Neural progenitor cell (in vitro differentiated cells): ENCODE measurements around the gene SLC26A2. TPM values are rescaled to one million over a fixed set of nuclear protein-coding genes. Genes with fewer than 3 reads are reported as not detected.

Experiments
- DNase-seq: peaks from one replicate; pipeline ENCODE4 v3.0.0-alpha.2; 2016; ENCODE audit warnings: low spot score
- H2AFZ ChIP-seq: fragments of 200-600 bp; sonication (generic); replicated peaks from 2 replicates; pipeline ENCODE4 v1.6.1; 2016; ENCODE audit warnings: antibody characterized with exemption
- H3F3A ChIP-seq: fragments of 200-600 bp; sonication (generic); 2 replicates; pipeline ENCODE4 v1.6.1; 2016; ENCODE audit warnings: antibody characterized with exemption, low read depth
- H3K27ac ChIP-seq: fragments of 200-600 bp; sonication (generic); 2 replicates; pipeline ENCODE4 v1.5.1; 2016; ENCODE audit warnings: mild to moderate bottlenecking
- H3K27me3 ChIP-seq: fragments of 200-600 bp; sonication (generic); 2 replicates; pipeline ENCODE4 v1.6.1; 2016; ENCODE audit warnings: mild to moderate bottlenecking, moderate library complexity
- H3K36me3 ChIP-seq: fragments of 200-600 bp; sonication (generic); 2 replicates; pipeline ENCODE4 v1.5.1; 2016
- H3K4me1 ChIP-seq: fragments of 200-600 bp; sonication (generic); 2 replicates; pipeline ENCODE4 v1.6.1; 2016; ENCODE audit warnings: mixed run types
- H3K4me2 ChIP-seq: fragments of 200-600 bp; sonication (generic); 2 replicates; pipeline ENCODE4 v1.6.1; 2016
- H3K4me3 ChIP-seq: fragments of 200-600 bp; sonication (generic); 2 replicates; pipeline ENCODE4 v1.5.1; 2016
- H3K79me2 ChIP-seq: fragments of 200-600 bp; sonication (generic); 2 replicates; pipeline ENCODE4 v1.6.1; 2016; ENCODE audit warnings: low read depth
- H3K9ac ChIP-seq: fragments of 200-600 bp; sonication (generic); 2 replicates; pipeline ENCODE4 v1.6.1; 2016
- H3K9me3 ChIP-seq: fragments of 200-600 bp; sonication (generic); 2 replicates; pipeline ENCODE4 v1.5.1; 2016; ENCODE audit warnings: low read depth
- H4K20me1 ChIP-seq: fragments of 200-600 bp; sonication (generic); 2 replicates; pipeline ENCODE4 v1.6.1; 2016; ENCODE audit warnings: low read depth
- H3K27ac Mint-ChIP-seq: 3 replicates; pipeline ENCODE4 v1.8.0; 2021; ENCODE audit warnings: mixed read lengths
- H3K27me3 Mint-ChIP-seq: 2 replicates; pipeline ENCODE4 v1.8.0; 2022; ENCODE audit warnings: low read depth, mild to moderate bottlenecking, inconsistent platforms, moderate library complexity, mixed read lengths; ENCODE audit not compliant: insufficient read depth
- H3K36me3 Mint-ChIP-seq: 3 replicates; pipeline ENCODE4 v1.8.0; 2021; ENCODE audit warnings: mixed read lengths
- H3K4me1 Mint-ChIP-seq: 3 replicates; pipeline ENCODE4 v1.8.0; 2021; ENCODE audit warnings: mixed read lengths
- H3K4me3 Mint-ChIP-seq: 3 replicates; pipeline ENCODE4 v1.8.0; 2021; ENCODE audit warnings: mild to moderate bottlenecking, moderate library complexity, mixed read lengths
- H3K9me3 Mint-ChIP-seq: 3 replicates; pipeline ENCODE4 v1.8.0; 2020; ENCODE audit warnings: mixed read lengths
- EZH2 ChIP-seq: fragments of 200-600 bp; sonication (generic); IDR thresholded peaks from 2 replicates; pipeline ENCODE4 v1.6.1; 2017; ENCODE audit warnings: antibody characterized with exemption, mild to moderate bottlenecking, moderate library complexity
- EZH2phosphoT487 ChIP-seq: fragments of 200-600 bp; sonication (generic); IDR thresholded peaks from 2 replicates; pipeline ENCODE4 v1.6.1; 2017; ENCODE audit warnings: antibody characterized with exemption
- total RNA-seq: library from RNA; depleted of rRNA; stranded (reverse); fragments of >200 nt; gene quantifications from 2 replicates; pipeline ENCODE4 v1.2.3, GENCODE V29; 2015; ENCODE audit warnings: low replicate concordance
- TF ChIP-seq, protein P1 (sequence below): fragments of 200-600 bp; sonication (generic); IDR thresholded peaks from 2 replicates; pipeline ENCODE4 v1.5.1; 2017; ENCODE audit warnings: antibody characterized with exemption, mild to moderate bottlenecking

SLC26A2 gene
- total RNA-seq, 1 donor from 2014 or later, result 20.1 TPM

DNA sequence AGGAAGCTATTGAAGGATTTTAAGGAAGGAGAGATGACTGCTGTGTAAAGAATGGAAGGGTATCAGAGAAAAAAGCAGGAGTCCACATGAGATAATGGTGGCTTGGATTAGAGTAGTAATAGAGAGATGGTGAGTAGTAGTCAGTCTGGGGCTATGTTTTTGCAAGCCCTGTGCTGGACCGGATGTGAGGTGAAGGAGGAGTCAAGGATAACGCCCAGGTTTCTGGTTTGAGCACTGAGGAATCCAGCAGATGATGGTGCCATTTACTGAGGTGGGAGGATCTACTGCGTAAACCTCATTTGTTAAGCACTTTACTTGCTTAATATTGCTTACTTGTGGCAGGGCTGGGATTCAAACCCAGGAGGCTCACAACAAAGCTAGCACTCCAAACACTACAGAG, 38.8 kb downstream of the SLC26A2 start:
- H3K4me3 ChIP-seq, result peak overlapping the region; percentile 76
- no peak overlapping the region for H2AFZ ChIP-seq
- no peaks in the 10 kb centered on the region for H3K36me3 ChIP-seq
- no peak overlapping the region for H3K27ac Mint-ChIP-seq
- no peaks in the 10 kb centered on the region for H3K9me3 ChIP-seq
- peaks cover 26% of the 10 kb centered on the region for H3K4me1 Mint-ChIP-seq
- H3K9ac ChIP-seq, result peak overlapping the region; percentile 56
- no peak overlapping the region for H3K27ac ChIP-seq
- H3K36me3 Mint-ChIP-seq, result peaks cover 8% of the 10 kb centered on the region
- no peaks in the 10 kb centered on the region for H3K27me3 ChIP-seq
- peaks cover 13% of the 10 kb centered on the region for H3K4me1 ChIP-seq
- DNase-seq, result no peak
- peaks cover 2% of the 10 kb centered on the region for H3K27me3 Mint-ChIP-seq
- peak overlapping the region; percentile 96 for H3K4me3 Mint-ChIP-seq
- H4K20me1 ChIP-seq, result peaks cover 22% of the 10 kb centered on the region
- H3F3A ChIP-seq, result peaks cover 22% of the 10 kb centered on the region
- H3K9me3 Mint-ChIP-seq, result no peaks in the 10 kb centered on the region
- H3K4me2 ChIP-seq, result peak overlapping the region; percentile 83
- H3K79me2 ChIP-seq, result peaks cover 43% of the 10 kb centered on the region
- no peak for TF ChIP-seq EZH2

DNA sequence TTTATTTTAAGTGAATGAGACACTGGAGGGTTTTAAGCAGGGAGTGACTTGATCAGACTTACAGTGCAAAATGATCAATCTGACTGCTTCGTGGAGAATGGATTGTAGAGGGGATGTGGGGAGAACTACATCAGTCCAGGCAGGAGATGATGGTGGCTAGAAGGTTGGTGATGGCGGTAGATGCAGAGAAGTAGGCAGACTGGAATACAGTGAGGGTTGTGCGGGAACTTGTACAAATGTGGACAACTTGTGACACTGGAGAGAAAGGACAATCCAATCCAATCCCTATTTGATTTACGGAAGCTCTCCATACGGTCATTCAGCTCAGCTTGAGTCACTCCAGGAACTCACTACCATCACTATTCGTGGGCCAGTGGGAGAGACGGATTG, 39.3 kb downstream of the SLC26A2 start:
- TF ChIP-seq, protein P1, sequence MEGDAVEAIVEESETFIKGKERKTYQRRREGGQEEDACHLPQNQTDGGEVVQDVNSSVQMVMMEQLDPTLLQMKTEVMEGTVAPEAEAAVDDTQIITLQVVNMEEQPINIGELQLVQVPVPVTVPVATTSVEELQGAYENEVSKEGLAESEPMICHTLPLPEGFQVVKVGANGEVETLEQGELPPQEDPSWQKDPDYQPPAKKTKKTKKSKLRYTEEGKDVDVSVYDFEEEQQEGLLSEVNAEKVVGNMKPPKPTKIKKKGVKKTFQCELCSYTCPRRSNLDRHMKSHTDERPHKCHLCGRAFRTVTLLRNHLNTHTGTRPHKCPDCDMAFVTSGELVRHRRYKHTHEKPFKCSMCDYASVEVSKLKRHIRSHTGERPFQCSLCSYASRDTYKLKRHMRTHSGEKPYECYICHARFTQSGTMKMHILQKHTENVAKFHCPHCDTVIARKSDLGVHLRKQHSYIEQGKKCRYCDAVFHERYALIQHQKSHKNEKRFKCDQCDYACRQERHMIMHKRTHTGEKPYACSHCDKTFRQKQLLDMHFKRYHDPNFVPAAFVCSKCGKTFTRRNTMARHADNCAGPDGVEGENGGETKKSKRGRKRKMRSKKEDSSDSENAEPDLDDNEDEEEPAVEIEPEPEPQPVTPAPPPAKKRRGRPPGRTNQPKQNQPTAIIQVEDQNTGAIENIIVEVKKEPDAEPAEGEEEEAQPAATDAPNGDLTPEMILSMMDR, result no peak
- Histone ChIP-seq H2AFZ (peak overlapping the region; percentile 57), H3F3A (peaks cover 22% of the 10 kb centered on the region), H3K9me3 (no peaks in the 10 kb centered on the region), H3K4me1 (peaks cover 13% of the 10 kb centered on the region), H3K79me2 (peaks cover 48% of the 10 kb centered on the region), H3K4me2 (peak overlapping the region; percentile 83), H3K9ac (peak overlapping the region; percentile 56), H3K27ac (peak overlapping the region; percentile 64), H3K27me3 (no peaks in the 10 kb centered on the region), H4K20me1 (peaks cover 22% of the 10 kb centered on the region), H3K36me3 (no peaks in the 10 kb centered on the region), H3K4me3 (peak overlapping the region; percentile 76)
- peak overlapping the region; percentile 96 for H3K4me3 Mint-ChIP-seq
- H3K27me3 Mint-ChIP-seq, result peaks cover 2% of the 10 kb centered on the region
- H3K4me1 Mint-ChIP-seq, result peaks cover 26% of the 10 kb centered on the region
- no peak for DNase-seq
- peaks cover 10% of the 10 kb centered on the region for H3K36me3 Mint-ChIP-seq
- no peaks in the 10 kb centered on the region for H3K9me3 Mint-ChIP-seq
- H3K27ac Mint-ChIP-seq, result peak overlapping the region; percentile 93

DNA sequence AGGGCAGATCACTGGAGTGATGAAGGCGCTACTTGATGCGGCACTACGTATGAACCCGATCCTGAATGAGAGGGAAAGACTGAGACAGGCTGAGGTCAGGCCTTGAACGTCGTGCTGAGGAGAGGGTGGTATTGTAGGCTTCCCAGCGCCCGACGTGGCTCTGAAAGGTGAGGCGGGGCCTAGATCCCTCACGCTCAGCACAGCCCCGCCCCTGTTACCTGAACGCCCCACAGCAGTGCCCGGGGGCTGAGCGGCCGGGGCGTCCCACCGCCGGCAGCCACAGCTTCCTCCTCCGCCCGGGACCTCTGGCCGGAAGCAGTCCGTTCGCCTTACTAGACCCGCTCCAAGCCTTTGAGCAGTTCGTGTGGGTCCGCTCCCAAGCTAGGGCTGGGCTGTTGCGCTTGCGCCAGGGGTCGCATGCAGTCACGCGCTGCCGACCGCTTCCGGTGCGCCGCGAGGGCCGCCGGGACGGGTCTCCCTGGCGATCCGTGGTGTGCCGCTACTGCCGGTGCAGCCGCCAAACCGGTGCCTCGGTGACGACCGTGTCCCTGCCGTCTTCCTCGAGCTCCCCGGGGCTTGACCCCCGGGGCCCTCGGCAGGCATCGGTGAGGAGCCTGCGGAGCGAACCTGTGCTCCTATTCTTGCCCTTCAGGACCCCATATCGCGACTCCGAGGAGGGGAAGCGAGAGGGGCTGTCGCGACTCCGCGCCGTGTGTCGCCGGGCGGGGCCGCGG, 39.9 kb downstream of the SLC26A2 start, which contains the start of the genes HMGXB3 and TIGD6:
Gene HMGXB3, plus strand, starts transcription at position 484 of the 734 bp plus-strand sequence. CDS start 4,114 bp downstream, outside the sequence.
Gene TIGD6, minus strand, starts transcription at position 399 of the 734 bp plus-strand sequence. CDS start 4,306 bp downstream, outside the sequence.
- H3K4me1 ChIP-seq, result peaks cover 13% of the 10 kb centered on the region
- Mint-ChIP-seq H3K4me3 (peak within 1 kb of the TSS; percentile 96), H3K36me3 (peaks cover 12% of the 10 kb centered on the region), H3K9me3 (no peaks in the 10 kb centered on the region), H3K27ac (peak within 1 kb of the TSS; percentile 93), H3K27me3 (peaks cover 2% of the 10 kb centered on the region), H3K4me1 (peaks cover 26% of the 10 kb centered on the region)
- peak within 1 kb of the TSS; percentile 83 for H3K4me2 ChIP-seq
- H3K4me3 ChIP-seq, result peak within 1 kb of the TSS; percentile 76
- H4K20me1 ChIP-seq, result peaks cover 22% of the 10 kb centered on the region
- H3K27me3 ChIP-seq, result no peaks in the 10 kb centered on the region
- peak within 1 kb of the TSS; percentile 57 for H2AFZ ChIP-seq
- H3F3A ChIP-seq, result peaks cover 22% of the 10 kb centered on the region
- TF ChIP-seq EZH2phosphoT487 (no peak), EZH2 (no peak)
- TF ChIP-seq, protein P1, result peak; percentile 12
- H3K9me3 ChIP-seq, result no peaks in the 10 kb centered on the region
- H3K79me2 ChIP-seq, result peaks cover 48% of the 10 kb centered on the region
- peak within 1 kb of the TSS; percentile 64 for H3K27ac ChIP-seq
- peak; percentile 95 for DNase-seq
- peak within 1 kb of the TSS; percentile 56 for H3K9ac ChIP-seq
- no peaks in the 10 kb centered on the region for H3K36me3 ChIP-seq
